ENCODE results near the gene CRB2.

Gene CRB2

DNA sequence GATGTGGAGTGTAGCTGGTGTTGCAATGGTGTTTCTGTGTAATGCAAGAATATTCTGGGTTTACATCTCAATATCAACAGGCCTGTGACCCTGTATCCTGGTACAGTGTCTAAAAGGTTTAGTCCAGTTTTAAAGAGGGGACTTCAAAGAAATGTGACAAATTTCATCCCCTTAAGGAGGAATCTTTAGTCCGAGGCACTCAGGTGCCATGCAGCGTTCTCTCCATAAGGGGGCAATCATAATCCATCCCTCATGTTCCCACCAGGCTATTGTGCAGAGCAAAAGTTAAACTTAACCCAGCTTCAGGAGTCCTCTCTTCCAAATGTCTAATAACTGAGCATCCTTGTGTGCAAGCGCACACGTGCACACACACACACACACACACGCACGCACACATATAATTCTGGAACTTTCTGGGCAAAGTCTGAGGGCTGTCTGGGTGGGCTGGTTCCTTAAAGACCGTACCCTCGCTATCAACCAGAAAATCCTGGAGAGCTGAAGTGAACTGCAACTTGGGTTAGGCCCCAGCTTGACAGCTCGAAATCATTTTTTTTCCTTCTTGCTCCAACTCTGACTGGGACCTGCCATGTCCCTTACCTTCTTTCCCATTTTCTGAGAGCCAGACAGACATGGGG lies 46.0 kb downstream of the CRB2 start:
- peak; percentile 93 for TF ChIP-seq CTCF (conservative IDR thresholded peaks at IDR 0.05)
- no peak for TF ChIP-seq ZFX (IDR thresholded peaks at IDR 0.05)
- H3K27ac ChIP-seq, result no peak overlapping the region

GRCh38 chr9:123402981-123403509 lies 47.0 kb downstream of the CRB2 start:
- no peak overlapping the region for H3K27ac ChIP-seq
- TF ChIP-seq CTCF (conservative IDR thresholded peaks at IDR 0.05), result no peak
- TF ChIP-seq ZFX (IDR thresholded peaks at IDR 0.05), result no peak

- no peak overlapping the region for H3K27ac ChIP-seq
- TF ChIP-seq ZFX (IDR thresholded peaks at IDR 0.05) (no peak), CTCF (conservative IDR thresholded peaks at IDR 0.05) (no peak)
Observed at GRCh38 chr9:123406016-123406415, 50.0 kb downstream of the CRB2 start.

- no peak overlapping the region for H3K27ac ChIP-seq
- no peak for TF ChIP-seq CTCF (conservative IDR thresholded peaks at IDR 0.05)
- no peak for TF ChIP-seq ZFX (IDR thresholded peaks at IDR 0.05)
Observed at GRCh38 chr9:123406691-123407216, 50.8 kb downstream of the CRB2 start.

GRCh38 chr9:123407217-123407851 lies 51.3 kb downstream of the CRB2 start:
- H3K27ac ChIP-seq, result no peak overlapping the region
- TF ChIP-seq CTCF (conservative IDR thresholded peaks at IDR 0.05) (no peak), ZFX (IDR thresholded peaks at IDR 0.05) (no peak)

DNA sequence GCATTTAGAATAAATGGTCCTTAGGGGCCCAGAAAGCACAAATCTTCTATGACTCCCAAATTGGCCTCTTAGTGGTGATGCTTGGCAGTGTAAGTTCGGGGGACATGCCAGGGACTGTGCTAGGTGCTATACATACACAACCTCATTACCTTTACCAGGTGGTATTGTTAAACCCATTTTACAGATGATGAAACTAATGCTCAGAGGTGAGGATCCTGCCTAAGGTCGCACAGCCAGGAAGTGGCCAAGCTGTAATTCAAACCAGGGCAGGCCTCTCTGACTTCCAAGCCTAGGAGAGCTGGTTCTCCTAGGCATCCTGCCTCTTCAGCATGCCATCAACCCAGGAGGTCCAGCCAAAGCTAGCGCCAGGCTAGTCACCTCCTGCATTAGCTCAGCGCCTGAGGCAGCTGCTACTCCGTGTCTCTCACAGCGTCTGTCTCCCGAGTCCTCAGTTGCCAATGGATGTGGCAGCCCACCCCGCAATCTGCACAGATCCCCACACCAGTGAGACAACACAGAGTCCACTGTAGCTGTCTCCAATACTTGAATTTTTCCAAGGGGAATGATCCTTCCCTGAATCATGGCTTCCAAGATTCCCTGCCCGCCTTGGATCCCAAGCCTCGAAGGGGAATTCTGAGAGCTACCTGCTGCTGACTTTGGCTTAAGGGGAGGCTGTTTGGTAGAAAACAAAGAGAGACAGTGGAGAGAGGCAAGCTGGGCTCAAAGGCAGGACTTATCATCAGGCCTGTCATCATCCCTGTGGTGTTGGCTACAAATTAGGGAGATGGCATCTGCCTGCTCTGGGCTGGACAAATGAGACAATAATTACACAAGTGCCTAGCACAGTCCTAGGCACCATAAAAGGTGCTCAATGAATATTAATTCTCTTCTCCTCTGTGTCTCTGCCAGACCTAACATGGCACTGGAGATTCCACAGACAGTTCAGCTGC lies 52.6 kb downstream of the CRB2 start:
- TF ChIP-seq CTCF (conservative IDR thresholded peaks at IDR 0.05), result no peak
- no peak for TF ChIP-seq ZFX (IDR thresholded peaks at IDR 0.05)
- no peak overlapping the region for H3K27ac ChIP-seq

Measured in C4-2B (cell line).